ENCODE measurements around the gene RGS11. TPM values are rescaled to one million over a fixed set of nuclear protein-coding genes. Genes with fewer than 3 reads are reported as not detected.
"Not testable (repeated sequence)": the region's sequence is repeated elsewhere in the genome, so short reads cannot be mapped to it uniquely, and the experiment has no call there.

RGS11 gene
- total RNA-seq, 2 donors from 2014 or later, result not detected

DNA sequence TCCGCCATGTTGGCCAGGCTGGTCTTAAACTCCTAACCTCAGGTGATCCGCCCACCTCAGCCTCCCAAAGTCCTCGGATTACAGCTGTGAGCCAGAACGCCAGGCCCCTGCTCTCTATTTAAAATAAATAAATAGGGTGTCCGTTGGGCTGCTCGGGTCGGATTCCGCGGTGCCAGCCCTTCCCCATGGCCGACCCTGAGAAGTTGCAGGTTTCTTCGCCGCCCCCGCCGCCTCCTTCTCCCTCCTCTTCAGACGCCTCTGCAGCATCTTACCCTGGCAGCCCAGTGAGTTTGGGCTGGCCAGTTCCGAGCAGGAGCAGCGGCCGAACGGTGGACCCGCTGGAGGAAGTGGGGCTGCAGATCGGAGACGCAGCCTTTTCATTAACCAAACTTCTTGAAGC is 44.8 kb downstream of the RGS11 start:
- H3K36me3 Mint-ChIP-seq, result peaks cover 6% of the 10 kb centered on the region
- no peaks in the 10 kb centered on the region for H3K27me3 Mint-ChIP-seq
- no peaks in the 10 kb centered on the region for H3K9me3 Mint-ChIP-seq
- peaks cover 30 to 33% of the 10 kb centered on the region in 2 donors for H3K4me1 Mint-ChIP-seq (ENCODE audit: low read depth in 2 of 2)
- no peak for ATAC-seq
- no peak overlapping the region for H3K4me3 Mint-ChIP-seq
- no peak overlapping the region for H3K27ac Mint-ChIP-seq
- no peak for DNase-seq (ENCODE audit: low spot score)

DNA sequence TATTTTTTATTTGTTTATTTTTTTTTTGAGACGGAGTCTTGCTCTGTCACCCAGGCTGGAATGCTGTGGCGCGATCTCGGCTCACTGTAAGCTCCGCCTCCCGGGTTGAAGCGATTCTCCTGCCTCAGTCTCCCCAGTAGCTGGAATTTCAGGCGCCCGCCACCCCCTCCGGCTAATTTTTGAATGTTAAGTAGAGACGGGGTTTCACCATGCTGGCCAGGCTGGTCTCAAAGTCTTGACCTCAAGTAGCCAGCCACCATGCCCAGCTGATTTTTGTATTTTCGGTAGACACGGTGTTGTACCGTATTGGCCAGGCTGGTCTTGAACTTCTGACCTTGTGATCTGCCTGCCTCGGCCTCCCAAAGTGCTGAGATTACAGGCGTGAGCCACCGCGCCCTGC is 45.4 kb downstream of the RGS11 start:
- not testable (repeated sequence) for H3K4me3 Mint-ChIP-seq; H3K36me3 Mint-ChIP-seq; DNase-seq (ENCODE audit: low spot score); ATAC-seq; H3K27me3 Mint-ChIP-seq; H3K9me3 Mint-ChIP-seq
- peak overlapping the region in 1 of 2 donors; percentile 81 for H3K27ac Mint-ChIP-seq
- H3K4me1 Mint-ChIP-seq (ENCODE audit: low read depth in 2 of 2), result peaks cover 27 to 30% of the 10 kb centered on the region in 2 donors

GRCh38 chr16:229731-230281 is 45.9 kb downstream of the RGS11 start:
- peaks cover 6% of the 10 kb centered on the region for H3K36me3 Mint-ChIP-seq
- H3K27ac Mint-ChIP-seq, result peak overlapping the region; percentile 81 to 82
- H3K4me3 Mint-ChIP-seq, result peak overlapping the region; percentile 88
- ATAC-seq, result no peak
- DNase-seq (ENCODE audit: low spot score), result no peak
- H3K9me3 Mint-ChIP-seq, result no peaks in the 10 kb centered on the region
- peaks cover 23 to 24% of the 10 kb centered on the region in 2 donors for H3K4me1 Mint-ChIP-seq (ENCODE audit: low read depth in 2 of 2)
- no peaks in the 10 kb centered on the region for H3K27me3 Mint-ChIP-seq

DNA sequence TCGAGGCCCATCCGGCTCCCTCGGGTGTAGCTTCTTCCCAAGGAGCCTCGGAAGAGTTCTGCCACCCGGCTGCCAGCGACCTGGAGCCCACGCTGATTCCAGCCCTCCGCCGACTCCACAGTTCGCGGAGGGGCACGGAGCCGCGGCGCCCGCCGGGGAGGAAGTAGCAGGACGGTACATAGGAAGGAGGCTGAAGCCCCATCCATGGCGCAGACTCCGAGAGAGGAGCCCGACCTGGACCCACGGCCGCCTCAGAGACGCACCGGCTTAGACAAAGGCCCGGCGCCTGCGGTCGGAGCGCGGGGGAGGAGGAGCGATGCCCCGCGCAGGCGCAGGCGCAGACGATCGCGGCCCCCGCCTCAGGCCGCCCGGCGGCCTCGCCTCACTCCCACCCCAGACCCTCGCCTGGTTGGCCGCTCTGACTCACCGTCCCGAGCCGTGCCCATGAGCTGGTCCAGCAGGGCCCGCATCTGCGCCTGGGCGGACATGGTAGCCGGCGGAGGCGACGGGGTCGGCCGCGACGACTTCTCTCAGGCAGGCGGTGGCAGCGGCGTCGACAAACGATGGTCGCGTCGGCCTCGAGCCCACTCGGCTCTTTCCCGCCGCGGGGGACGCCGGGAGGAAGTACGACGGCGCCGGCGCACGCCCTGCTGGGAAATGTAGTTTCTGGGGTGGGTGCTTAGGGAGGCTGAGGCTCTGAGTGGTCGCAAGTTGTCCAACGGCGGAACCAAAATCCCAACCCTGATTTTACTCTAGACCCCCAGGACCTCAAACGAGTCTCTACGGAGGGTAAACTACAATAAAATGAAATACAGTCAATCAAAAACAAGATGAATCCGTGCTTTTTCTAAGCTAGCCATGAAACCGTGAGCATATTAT is 46.7 kb downstream of the RGS11 start, which contains the start of gene LUC7L:
LUC7L (minus strand) TSS at position 598 of the 879 bp plus-strand sequence; CDS start at position 488, 110 bp downstream.
- Mint-ChIP-seq H3K27ac (peak within 1 kb of the TSS; percentile 81 to 82), H3K4me3 (peak within 1 kb of the TSS; percentile 88), H3K36me3 (peaks cover 6% of the 10 kb centered on the region), H3K4me1 (ENCODE audit: low read depth in 2 of 2) (peaks cover 19 to 24% of the 10 kb centered on the region in 2 donors), H3K9me3 (no peaks in the 10 kb centered on the region), H3K27me3 (no peaks in the 10 kb centered on the region)
- DNase-seq (ENCODE audit: low spot score), result peak; percentile 91
- ATAC-seq, result peak; percentile 95 to 96

- Mint-ChIP-seq H3K27ac (peak overlapping the region; percentile 81 to 82), H3K36me3 (peaks cover 6% of the 10 kb centered on the region), H3K4me3 (peak overlapping the region; percentile 88), H3K4me1 (ENCODE audit: low read depth in 2 of 2) (peaks cover 19 to 24% of the 10 kb centered on the region in 2 donors), H3K27me3 (no peaks in the 10 kb centered on the region), H3K9me3 (no peaks in the 10 kb centered on the region)
- DNase-seq (ENCODE audit: low spot score) (no peak), ATAC-seq (peak; percentile 1 to 25)
Measured at GRCh38 chr16:228151-228851, 47.4 kb downstream of the RGS11 start.

DNA sequence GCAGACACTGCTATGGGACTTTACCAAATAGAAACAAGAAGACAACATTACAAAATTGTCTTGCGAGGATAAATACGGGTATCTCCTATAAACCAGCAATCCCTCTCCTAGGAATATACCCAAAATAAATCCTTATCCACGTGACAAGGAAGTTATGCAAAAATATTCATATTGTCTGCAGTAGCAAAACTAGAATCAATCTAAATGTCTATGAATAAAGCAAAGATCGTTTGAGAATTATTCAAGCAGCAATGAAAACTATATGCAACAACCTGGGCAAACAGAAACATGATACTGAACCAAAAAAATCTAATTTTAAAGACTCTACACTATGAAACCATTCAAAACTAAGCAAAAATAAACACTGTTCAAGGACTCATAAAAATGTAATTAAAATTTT is 55.7 kb downstream of the RGS11 start:
- H3K27me3 Mint-ChIP-seq, result no peaks in the 10 kb centered on the region
- H3K36me3 Mint-ChIP-seq, result peaks cover 19% of the 10 kb centered on the region
- peaks cover 11 to 14% of the 10 kb centered on the region in 2 donors for H3K4me1 Mint-ChIP-seq (ENCODE audit: low read depth in 2 of 2)
- H3K27ac Mint-ChIP-seq, result no peak overlapping the region
- H3K9me3 Mint-ChIP-seq, result no peaks in the 10 kb centered on the region
- no peak overlapping the region for H3K4me3 Mint-ChIP-seq
- DNase-seq (ENCODE audit: low spot score) (no peak), ATAC-seq (no peak)

Other genes with a start within 250 kb of the RGS11 start
- 10 to 100 TPM; 39.8 to 84.7 TPM for gene POLR3K, start 222.3 kb downstream of the RGS11 start, total RNA-seq
- 10 to 100 TPM; 35.6 to 39.8 TPM for gene SNRNP25, start 222.1 kb downstream of the RGS11 start, total RNA-seq
- gene RHBDF1, start 203.3 kb downstream of the RGS11 start, total RNA-seq, result 1 to 10 TPM in 1 of 2 donors, under 1 TPM in 1; 0.84 to 2.5 TPM
- 10 to 100 TPM; 39.9 to 43.8 TPM for gene MPG, start 197.7 kb downstream of the RGS11 start, total RNA-seq
- gene NPRL3, start 137.3 kb downstream of the RGS11 start, total RNA-seq, result 10 to 100 TPM; 33.3 to 68.5 TPM
- gene HBZ, start 123.3 kb downstream of the RGS11 start, total RNA-seq, result not detected
- gene HBM, start 110.0 kb downstream of the RGS11 start, total RNA-seq, result not detected
- gene HBA2, start 103.1 kb downstream of the RGS11 start, total RNA-seq, result not detected
- gene HBA1, start 99.3 kb downstream of the RGS11 start, total RNA-seq, result 1 to 10 TPM in 1 of 2 donors, not detected in 1; 4.6 TPM
- gene HBQ1, start 95.5 kb downstream of the RGS11 start, total RNA-seq, result not detected
- 100 to 1,000 TPM in 1 of 2 donors, 10 to 100 TPM in 1; 54.2 to 115 TPM for gene LUC7L, start 46.5 kb downstream of the RGS11 start, total RNA-seq
- 10 to 100 TPM; 10.5 to 13.0 TPM for gene FAM234A, start 41.1 kb downstream of the RGS11 start, total RNA-seq
- gene ARHGDIG, start 4.6 kb upstream of the RGS11 start, total RNA-seq, result not detected
- gene PDIA2, start 7.2 kb upstream of the RGS11 start, total RNA-seq, result not detected
- 10 to 100 TPM; 20.1 to 29.1 TPM for gene AXIN1, start 76.8 kb upstream of the RGS11 start, total RNA-seq
- gene MRPL28, start 94.6 kb upstream of the RGS11 start, total RNA-seq, result 10 to 100 TPM; 80.6 to 98.6 TPM
- 10 to 100 TPM; 39.4 to 46.8 TPM for gene PGAP6, start 106.0 kb upstream of the RGS11 start, total RNA-seq
- 1 to 10 TPM; 2.7 to 9.1 TPM for gene NME4, start 121.3 kb upstream of the RGS11 start, total RNA-seq
- gene DECR2, start 125.9 kb upstream of the RGS11 start, total RNA-seq, result 10 to 100 TPM in 1 of 2 donors, 1 to 10 TPM in 1; 4.5 to 28.6 TPM
- gene RAB11FIP3, start 149.7 kb upstream of the RGS11 start, total RNA-seq, result 10 to 100 TPM; 21.9 to 53.4 TPM

All from natural killer cell treated with Interleukin-12 subunit alpha and Interleukin-12 subunit beta and Interleukin-15 and Interleukin-18, amount 100 ng/mL, for 72 hours (primary cell).